Smooth muscle cell (in vitro differentiated cells): Measurements from ENCODE around the gene PARD6B. TPM values are rescaled to one million over a fixed set of nuclear protein-coding genes. Genes with fewer than 3 reads are reported as not detected.

ENCODE experiments used
- DNase-seq: peaks from one replicate; lab custom pipeline; 2025; ENCODE audit not compliant: unreplicated experiment; lab: John Stamatoyannopoulos, UW
- H2AFZ ChIP-seq: fragments of 200-600 bp; sonication (generic); 2 replicates; pipeline ENCODE4 v1.6.0; 2016; ENCODE audit warnings: antibody characterized with exemption, low read depth, mild to moderate bottlenecking
- H3F3A ChIP-seq: fragments of 200-600 bp; sonication (generic); 2 replicates; pipeline ENCODE4 v1.6.0; 2017; ENCODE audit warnings: antibody characterized with exemption, low read depth
- H3K27ac ChIP-seq: fragments of 200-600 bp; sonication (generic); 2 replicates; pipeline ENCODE4 v1.5.1; 2016; ENCODE audit warnings: low read depth, mild to moderate bottlenecking
- H3K27me3 ChIP-seq: fragments of 200-600 bp; sonication (generic); 2 replicates; pipeline ENCODE4 v1.6.1; 2016; ENCODE audit warnings: low read depth, mild to moderate bottlenecking
- H3K36me3 ChIP-seq: fragments of 200-600 bp; sonication (generic); 2 replicates; pipeline ENCODE4 v1.5.1; 2016; ENCODE audit warnings: low read depth
- H3K4me1 ChIP-seq: fragments of 200-600 bp; sonication (generic); 2 replicates; pipeline ENCODE4 v1.5.1; 2016; ENCODE audit warnings: low read depth
- H3K4me2 ChIP-seq: fragments of 200-600 bp; sonication (generic); 2 replicates; pipeline ENCODE4 v1.6.0; 2016; ENCODE audit warnings: mild to moderate bottlenecking
- H3K4me3 ChIP-seq: fragments of 200-600 bp; sonication (generic); 2 replicates; pipeline ENCODE4 v1.5.1; 2016; ENCODE audit warnings: mild to moderate bottlenecking
- H3K79me2 ChIP-seq: fragments of 200-600 bp; sonication (generic); 2 replicates; pipeline ENCODE4 v1.6.0; 2016; ENCODE audit warnings: low read depth, mild to moderate bottlenecking
- H3K9ac ChIP-seq: fragments of 200-600 bp; sonication (generic); 2 replicates; pipeline ENCODE4 v1.6.0; 2016; ENCODE audit warnings: low read depth
- H3K9me3 ChIP-seq: fragments of 200-600 bp; sonication (generic); replicated peaks from 2 replicates; pipeline ENCODE4 v1.5.1; 2016; ENCODE audit warnings: low read depth
- H4K20me1 ChIP-seq: fragments of 200-600 bp; sonication (generic); 2 replicates; pipeline ENCODE4 v1.6.0; 2016; ENCODE audit warnings: low read depth
- WGBS: methylation state at CpG from one replicate; pipeline ENCODE4 v1.1.7; 2016; ENCODE audit warnings: low lambda C conversion rate; 5-methylcytosine and 5-hydroxymethylcytosine counted together
- polyA plus RNA-seq: library from polyadenylated mRNA; unstranded; fragments of >200 nt; fragmentation: Nextera tagmentation; extraction: Ambion mirVana; gene quantifications from 2 replicates; pipeline ENCODE4 v1.2.1, GENCODE V29; 2016
- total RNA-seq: library from RNA; depleted of rRNA; stranded (reverse); fragments of >200 nt; gene quantifications from 2 replicates; pipeline ENCODE4 v1.2.3, GENCODE V29; 2014
- TF ChIP-seq, protein P1 (sequence below): fragments of 200-600 bp; sonication (generic); IDR thresholded peaks from 2 replicates; pipeline ENCODE4 v1.5.1; 2017; ENCODE audit warnings: borderline replicate concordance, mild to moderate bottlenecking, antibody characterized with exemption; ENCODE audit not compliant: insufficient read depth, poor library complexity, severe bottlenecking

The PARD6B gene
- total and polyA plus RNA-seq, 2 experiments from 2014 or later: 0.26 to 6.5 TPM

DNA sequence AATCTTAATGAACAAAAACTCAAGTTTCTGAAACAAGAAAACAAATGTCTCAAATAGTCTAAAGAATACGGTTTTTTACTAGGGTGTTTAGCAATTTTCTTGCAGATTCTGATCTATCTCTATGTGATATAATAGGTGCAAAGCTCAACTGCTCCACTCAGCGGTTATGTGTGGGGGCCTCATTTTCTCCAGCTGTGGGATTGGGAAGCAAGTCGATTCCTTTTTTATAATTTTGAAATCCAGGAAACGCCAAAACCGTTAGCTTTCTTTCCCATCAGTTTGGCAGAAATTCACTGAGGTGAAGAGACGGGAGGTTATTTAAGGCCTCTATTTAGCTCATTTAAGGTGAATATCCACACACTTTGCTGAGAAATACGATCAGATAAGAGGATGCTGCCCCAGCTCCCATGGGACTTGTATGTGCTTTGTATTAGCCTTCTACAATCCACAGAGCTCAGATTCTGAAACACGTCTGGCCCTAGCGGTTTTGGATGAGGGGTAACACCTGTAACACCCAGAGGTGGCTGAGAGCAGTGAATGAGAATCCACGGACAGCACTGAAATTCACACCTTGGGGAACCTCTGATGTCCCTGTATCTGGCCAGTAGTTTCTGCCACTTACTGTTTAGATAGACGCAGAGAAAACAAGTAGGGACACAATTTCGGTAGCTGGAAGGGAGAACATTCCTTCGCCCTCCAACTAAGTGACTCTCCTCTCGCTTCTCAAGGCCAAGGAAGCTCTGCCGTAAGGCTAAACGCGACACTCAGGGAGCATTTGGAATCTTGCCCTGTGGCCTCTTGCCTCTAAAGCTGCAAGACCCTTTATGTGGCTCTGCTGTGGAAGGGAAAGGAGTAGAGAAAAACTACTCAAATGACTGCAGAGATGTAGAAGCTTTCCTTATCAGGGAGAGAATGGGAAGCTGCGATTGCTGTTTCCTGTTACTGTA, 56.9 kb downstream of the PARD6B start:
- DNase-seq: no peak
- H2AFZ ChIP-seq: peak overlapping the region; percentile 52
- H3K4me1 ChIP-seq: peaks cover 11% of the 10 kb centered on the region
- TF ChIP-seq, protein P1, sequence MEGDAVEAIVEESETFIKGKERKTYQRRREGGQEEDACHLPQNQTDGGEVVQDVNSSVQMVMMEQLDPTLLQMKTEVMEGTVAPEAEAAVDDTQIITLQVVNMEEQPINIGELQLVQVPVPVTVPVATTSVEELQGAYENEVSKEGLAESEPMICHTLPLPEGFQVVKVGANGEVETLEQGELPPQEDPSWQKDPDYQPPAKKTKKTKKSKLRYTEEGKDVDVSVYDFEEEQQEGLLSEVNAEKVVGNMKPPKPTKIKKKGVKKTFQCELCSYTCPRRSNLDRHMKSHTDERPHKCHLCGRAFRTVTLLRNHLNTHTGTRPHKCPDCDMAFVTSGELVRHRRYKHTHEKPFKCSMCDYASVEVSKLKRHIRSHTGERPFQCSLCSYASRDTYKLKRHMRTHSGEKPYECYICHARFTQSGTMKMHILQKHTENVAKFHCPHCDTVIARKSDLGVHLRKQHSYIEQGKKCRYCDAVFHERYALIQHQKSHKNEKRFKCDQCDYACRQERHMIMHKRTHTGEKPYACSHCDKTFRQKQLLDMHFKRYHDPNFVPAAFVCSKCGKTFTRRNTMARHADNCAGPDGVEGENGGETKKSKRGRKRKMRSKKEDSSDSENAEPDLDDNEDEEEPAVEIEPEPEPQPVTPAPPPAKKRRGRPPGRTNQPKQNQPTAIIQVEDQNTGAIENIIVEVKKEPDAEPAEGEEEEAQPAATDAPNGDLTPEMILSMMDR: peak; percentile 28
- no peak overlapping the region for H3K9ac ChIP-seq
- no peak overlapping the region for H3K27ac ChIP-seq
- H3K9me3 ChIP-seq: no peaks in the 10 kb centered on the region
- H4K20me1 ChIP-seq: no peaks in the 10 kb centered on the region
- peaks cover 12% of the 10 kb centered on the region for H3F3A ChIP-seq
- H3K4me2 ChIP-seq: no peak overlapping the region
- no peak overlapping the region for H3K4me3 ChIP-seq
- no peaks in the 10 kb centered on the region for H3K27me3 ChIP-seq
- 69% methylated on average over 18 of the region's 18 CpGs for WGBS
- H3K36me3 ChIP-seq: no peaks in the 10 kb centered on the region
- H3K79me2 ChIP-seq: no peaks in the 10 kb centered on the region

DNA sequence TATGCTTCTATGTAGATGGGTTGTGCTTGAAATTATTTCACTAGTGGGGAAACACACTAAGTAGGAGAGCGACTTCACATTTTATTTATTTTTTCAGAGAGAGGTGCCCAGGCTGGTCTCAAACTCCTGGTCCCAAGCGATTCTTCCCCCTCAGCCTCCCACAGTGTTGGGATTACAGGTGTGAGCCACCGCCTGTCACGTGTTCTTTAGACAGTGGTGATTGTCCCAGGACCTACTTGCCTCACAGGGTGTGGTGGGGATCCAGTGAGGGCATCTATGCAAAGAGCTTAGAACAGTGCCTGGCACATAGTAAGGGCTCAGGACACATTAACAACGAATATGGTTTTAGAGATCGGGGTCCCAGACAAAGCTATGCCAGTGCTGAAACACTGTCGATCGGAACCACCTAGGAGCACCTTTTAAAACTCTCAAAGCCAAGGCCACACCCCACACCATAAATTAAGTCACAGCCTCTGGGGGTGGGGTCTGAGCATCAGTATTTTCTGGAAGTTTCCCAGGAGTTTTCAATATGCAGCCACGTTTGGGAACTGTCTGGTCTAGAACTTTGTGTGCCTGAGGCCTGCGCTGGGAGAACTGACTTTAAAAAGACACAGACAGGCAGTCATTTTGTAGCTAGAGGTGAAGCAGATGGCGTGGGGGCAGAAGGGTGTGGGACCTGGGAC, 58.7 kb downstream of the PARD6B start:
- no peak overlapping the region for H3K9ac ChIP-seq
- TF ChIP-seq, protein P1: no peak
- 77% methylated on average over 11 of the region's 11 CpGs for WGBS

DNA sequence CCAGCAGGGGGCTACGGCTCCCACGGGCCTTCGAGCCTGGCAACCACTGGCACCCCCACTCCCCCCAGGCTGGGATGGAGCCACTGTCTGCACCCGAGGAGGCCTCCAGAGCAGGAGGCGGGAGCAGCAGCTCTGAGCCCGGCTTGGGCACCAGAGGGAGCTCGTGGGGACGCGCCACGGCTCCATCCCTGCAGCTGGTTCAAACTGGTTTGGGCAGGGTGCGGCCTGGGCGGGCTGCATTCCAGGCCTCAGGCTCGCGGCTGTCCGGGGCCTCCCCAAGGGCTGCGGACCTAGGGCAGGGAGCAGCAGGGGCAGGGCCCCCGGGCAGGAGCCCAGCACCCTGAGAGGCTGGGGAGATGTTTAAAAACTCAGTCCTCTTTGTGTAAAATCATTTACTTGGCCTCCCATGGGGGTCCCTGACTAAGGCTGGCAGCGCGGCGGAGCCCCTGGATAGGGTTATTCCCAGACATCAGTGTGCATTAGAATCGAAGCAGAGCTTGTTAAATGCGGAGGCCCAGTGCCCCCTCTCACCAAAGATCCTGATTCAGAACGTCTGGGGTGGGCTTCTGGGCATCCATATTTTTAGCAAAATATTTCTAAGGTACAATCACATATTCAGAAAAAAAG, 59.4 kb downstream of the PARD6B start:
- TF ChIP-seq, protein P1: peak; percentile 58
- WGBS: 9% methylated on average over 21 of the region's 23 CpGs
- DNase-seq: peak; percentile 57

More for the DNA sequence above, 58.7 kb downstream of the PARD6B start:
- peak overlapping the region; percentile 74 for H3K27ac ChIP-seq
- no peaks in the 10 kb centered on the region for H3K36me3 ChIP-seq
- no peaks in the 10 kb centered on the region for H4K20me1 ChIP-seq
- no peaks in the 10 kb centered on the region for H3K79me2 ChIP-seq
- no peaks in the 10 kb centered on the region for H3K27me3 ChIP-seq
- peaks cover 16% of the 10 kb centered on the region for H3F3A ChIP-seq
- H3K9me3 ChIP-seq: no peaks in the 10 kb centered on the region
- peak overlapping the region; percentile 74 for H3K4me2 ChIP-seq
- DNase-seq: no peak
- no peak overlapping the region for H3K4me3 ChIP-seq
- H2AFZ ChIP-seq: peak overlapping the region; percentile 90
- H3K4me1 ChIP-seq: peaks cover 18% of the 10 kb centered on the region

More for the DNA sequence above, 59.4 kb downstream of the PARD6B start:
- peak overlapping the region; percentile 74 for H3K27ac ChIP-seq
- H3K27me3 ChIP-seq: no peaks in the 10 kb centered on the region
- H3K9ac ChIP-seq: peak overlapping the region; percentile 62
- no peaks in the 10 kb centered on the region for H3K9me3 ChIP-seq
- no peaks in the 10 kb centered on the region for H4K20me1 ChIP-seq
- no peaks in the 10 kb centered on the region for H3K79me2 ChIP-seq
- peak overlapping the region; percentile 74 for H3K4me2 ChIP-seq
- H3K36me3 ChIP-seq: no peaks in the 10 kb centered on the region
- peak overlapping the region; percentile 15 for H3K4me3 ChIP-seq
- H3K4me1 ChIP-seq: peaks cover 21% of the 10 kb centered on the region
- peak overlapping the region; percentile 90 for H2AFZ ChIP-seq
- peaks cover 16% of the 10 kb centered on the region for H3F3A ChIP-seq
